H1 (cell line): ENCODE data around the gene OR52I2. TPM values are rescaled to one million over a fixed set of nuclear protein-coding genes. Genes with fewer than 3 reads are reported as not detected.

Source experiments
- polyA plus RNA-seq, 7 experiments: library from polyadenylated mRNA; depleted of rRNA in 3 of 7; stranded (reverse) in 5 of 7; unstranded in 2 of 7; fragments of >200 nt in 5 of 7; fragments of 200-250 nt in 2 of 7; gene quantifications; 1 replicate in 5 of 7; 2 replicates in 1 of 7; 4 replicates in 1 of 7; pipeline versions ENCODE4 v1.2.1 to v1.2.3, GENCODE V29; 2011 to 2013; ENCODE audit warnings: missing spikeins in 2 of 7, mixed read lengths in 2 of 7
- total RNA-seq: library from RNA; stranded (reverse); fragmentation: NEBNext Ultra II Directional; extraction: Animal tissue kit (Norgen Biotek cat#: 25700); gene quantifications from 2 replicates; pipeline ENCODE4 v1.2.1, GENCODE V29; 2021

Gene OR52I2
- total and polyA plus RNA-seq, 2 of the 8 experiments (the other 6 are each of a cell fraction or from before 2014, with no cell fraction given) = not detected

Other genes starting within 250 kb of the OR52I2 start
- not detected in 2 replicates for gene OR52B4, start 213.4 kb upstream of the OR52I2 start, total RNA-seq
- 0.11 TPM in 1 of 2 replicates, not detected in the other for gene OR52B4, start 213.4 kb upstream of the OR52I2 start, polyA plus RNA-seq (2011; rRNA removed)
- 13.9 and 16.7 TPM in 2 replicates for gene TRIM21, start 188.0 kb upstream of the OR52I2 start, total RNA-seq
- gene TRIM21, start 188.0 kb upstream of the OR52I2 start, polyA plus RNA-seq (2011; rRNA removed) = 15.6 and 16.3 TPM in 2 replicates
- gene OR52K2, start 132.4 kb upstream of the OR52I2 start, total RNA-seq = not detected in 2 replicates
- not detected in 2 replicates for gene OR52K2, start 132.4 kb upstream of the OR52I2 start, polyA plus RNA-seq (2011; rRNA removed)
- not detected in 2 replicates for gene OR52K1, start 99.1 kb upstream of the OR52I2 start, total RNA-seq
- gene OR52K1, start 99.1 kb upstream of the OR52I2 start, polyA plus RNA-seq (2011; rRNA removed) = 0.05 TPM in 1 of 2 replicates, not detected in the other
- not detected in 2 replicates for gene OR52M1, start 36.6 kb upstream of the OR52I2 start, total RNA-seq
- not detected in 2 replicates for gene OR52M1, start 36.6 kb upstream of the OR52I2 start, polyA plus RNA-seq (2011; rRNA removed)
- not detected in 2 replicates for gene OR52I1, start 12.3 kb downstream of the OR52I2 start, total RNA-seq
- gene OR52I1, start 12.3 kb downstream of the OR52I2 start, polyA plus RNA-seq (2011; rRNA removed) = not detected in 2 replicates
- gene TRIM68, start 26.5 kb downstream of the OR52I2 start, total RNA-seq = 5.7 and 6.2 TPM in 2 replicates
- gene TRIM68, start 26.5 kb downstream of the OR52I2 start, polyA plus RNA-seq (2011; rRNA removed) = 3.4 and 3.8 TPM in 2 replicates
- gene OR51D1, start 55.7 kb downstream of the OR52I2 start, total RNA-seq = not detected in 2 replicates
- gene OR51D1, start 55.7 kb downstream of the OR52I2 start, polyA plus RNA-seq (2011; rRNA removed) = not detected in 2 replicates
- gene OR51E1, start 62.2 kb downstream of the OR52I2 start, total RNA-seq = not detected in 2 replicates
- not detected in 2 replicates for gene OR51E1, start 62.2 kb downstream of the OR52I2 start, polyA plus RNA-seq (2011; rRNA removed)
- not detected in 2 replicates for gene OR51E2, start 116.1 kb downstream of the OR52I2 start, total RNA-seq
- not detected in 2 replicates for gene OR51E2, start 116.1 kb downstream of the OR52I2 start, polyA plus RNA-seq (2011; rRNA removed)
- not detected in 2 replicates for gene MMP26, start 123.0 kb downstream of the OR52I2 start, total RNA-seq
- gene MMP26, start 123.0 kb downstream of the OR52I2 start, polyA plus RNA-seq (2011; rRNA removed) = 0.06 TPM in 1 of 2 replicates, not detected in the other
- gene OR51F1, start 188.2 kb downstream of the OR52I2 start, total RNA-seq = not detected in 2 replicates
- gene OR51F1, start 188.2 kb downstream of the OR52I2 start, polyA plus RNA-seq (2011; rRNA removed) = not detected in 2 replicates
- not detected in 2 replicates for gene OR52R1, start 222.6 kb downstream of the OR52I2 start, total RNA-seq
- gene OR52R1, start 222.6 kb downstream of the OR52I2 start, polyA plus RNA-seq (2011; rRNA removed) = not detected in 2 replicates
- gene OR51F2, start 239.6 kb downstream of the OR52I2 start, total RNA-seq = not detected in 2 replicates
- 0.09 and 0.15 TPM in 2 replicates for gene OR51F2, start 239.6 kb downstream of the OR52I2 start, polyA plus RNA-seq (2011; rRNA removed)